ENCODE data around the gene ACTR5.

The ACTR5 gene

DNA sequence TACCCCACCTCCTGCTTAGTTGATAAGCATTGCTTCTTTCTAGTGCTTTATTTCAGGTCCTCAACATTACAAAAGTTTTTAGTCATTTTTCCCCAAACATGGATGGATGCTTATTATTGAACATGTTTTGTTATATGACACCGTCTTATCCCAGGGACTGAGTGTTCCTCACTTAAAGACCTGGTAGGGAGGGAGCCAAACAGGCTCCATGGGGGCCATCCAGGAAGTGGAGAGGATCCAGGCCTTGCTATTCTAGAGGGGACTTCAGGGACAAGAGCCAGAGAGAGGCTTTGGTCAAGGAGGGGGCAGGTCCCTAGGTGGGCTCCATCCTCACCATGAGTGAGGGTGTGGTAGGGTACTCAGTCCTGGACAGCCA lies 16.5 kb upstream of the ACTR5 start:
- no peak overlapping the region for H3K27ac ChIP-seq (ENCODE audit: low read depth, low read length)
- peaks cover 2% of the 10 kb centered on the region for H3K36me3 ChIP-seq (ENCODE audit: control insufficient read depth, insufficient read depth, low read length)
- H3K4me1 ChIP-seq (ENCODE audit: control insufficient read depth, insufficient read depth, low read length) = peaks cover 4% of the 10 kb centered on the region
- H3K27me3 ChIP-seq (ENCODE audit: control insufficient read depth, insufficient read depth, low read length) = peaks cover 61% of the 10 kb centered on the region
- no peak overlapping the region for H3K9ac ChIP-seq (ENCODE audit: low read length)
- H3K4me3 ChIP-seq (ENCODE audit: low read length) = peak overlapping the region; percentile 61

DNA sequence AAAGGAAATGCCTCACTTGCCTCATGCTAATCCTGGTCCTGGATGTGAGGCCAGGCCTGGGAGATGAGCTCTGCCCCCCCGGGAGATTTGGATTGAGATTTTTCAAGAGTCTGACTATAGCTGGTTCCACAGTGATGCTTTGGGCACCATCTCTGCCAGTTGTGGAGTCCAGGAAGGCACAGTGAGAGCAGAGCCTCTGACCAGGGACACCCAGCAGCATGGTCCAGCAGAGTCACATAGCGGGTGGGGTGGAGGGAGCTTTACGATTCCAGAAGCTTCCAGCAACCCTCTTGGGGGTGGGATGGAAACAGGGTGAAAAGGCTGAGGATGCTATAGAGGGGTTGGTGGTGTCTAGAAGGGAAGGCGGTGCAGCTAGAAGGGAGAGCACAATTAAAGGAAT lies 15.3 kb upstream of the ACTR5 start:
- Histone ChIP-seq H3K4me3 (ENCODE audit: low read length) (no peak overlapping the region), H3K27ac (ENCODE audit: low read depth, low read length) (no peak overlapping the region), H3K36me3 (ENCODE audit: control insufficient read depth, insufficient read depth, low read length) (peaks cover 2% of the 10 kb centered on the region), H3K27me3 (ENCODE audit: control insufficient read depth, insufficient read depth, low read length) (peaks cover 49% of the 10 kb centered on the region), H3K9ac (ENCODE audit: low read length) (no peak overlapping the region), H3K4me1 (ENCODE audit: control insufficient read depth, insufficient read depth, low read length) (peaks cover 4% of the 10 kb centered on the region)

DNA sequence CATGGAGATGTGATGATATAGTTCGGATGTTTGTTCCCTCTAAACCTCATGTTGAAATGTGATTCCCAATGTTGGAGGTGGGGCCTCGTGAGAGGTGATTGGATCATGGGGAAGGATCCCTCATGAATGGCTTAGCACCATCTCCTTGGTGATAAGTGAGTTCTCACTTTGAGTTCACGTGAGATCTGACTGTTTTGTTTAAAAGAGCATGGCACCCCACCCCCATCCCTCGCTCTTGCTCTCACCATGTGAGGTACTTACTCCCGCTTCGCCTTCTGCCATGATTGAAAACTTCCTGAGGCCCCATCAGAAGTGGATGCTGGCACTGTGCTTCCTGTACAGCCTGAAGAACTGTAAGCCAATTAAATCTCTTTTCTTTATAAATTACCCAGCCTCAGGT lies 13.1 kb upstream of the ACTR5 start:
- Histone ChIP-seq H3K27me3 (ENCODE audit: control insufficient read depth, insufficient read depth, low read length) (peaks cover 29% of the 10 kb centered on the region), H3K27ac (ENCODE audit: low read depth, low read length) (no peak overlapping the region), H3K36me3 (ENCODE audit: control insufficient read depth, insufficient read depth, low read length) (peaks cover 1% of the 10 kb centered on the region), H3K4me1 (ENCODE audit: control insufficient read depth, insufficient read depth, low read length) (peaks cover 4% of the 10 kb centered on the region), H3K4me3 (ENCODE audit: low read length) (no peak overlapping the region), H3K9ac (ENCODE audit: low read length) (no peak overlapping the region)

DNA sequence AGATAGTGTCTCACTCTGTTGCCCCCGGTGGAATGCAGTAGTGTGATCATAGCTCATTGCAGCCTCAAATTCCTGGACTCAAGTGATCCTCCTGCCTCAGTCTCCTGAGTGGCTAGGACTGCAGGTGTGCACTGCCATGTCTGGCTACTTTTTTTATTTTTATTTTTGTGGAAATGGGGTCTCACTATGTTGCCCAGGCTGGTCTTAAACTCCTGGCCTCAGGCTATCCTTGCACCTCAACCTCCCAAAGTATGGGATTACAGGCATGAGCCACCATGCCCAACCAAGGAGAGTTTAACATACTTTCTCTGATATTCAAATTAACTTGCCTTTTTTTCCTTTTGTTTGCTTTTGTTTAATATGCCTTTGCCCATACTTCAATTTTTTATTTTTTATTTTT lies 10.4 kb upstream of the ACTR5 start:
- no peak overlapping the region for H3K9ac ChIP-seq (ENCODE audit: low read length)
- H3K27ac ChIP-seq (ENCODE audit: low read depth, low read length) = no peak overlapping the region
- no peaks in the 10 kb centered on the region for H3K4me1 ChIP-seq (ENCODE audit: control insufficient read depth, insufficient read depth, low read length)
- no peaks in the 10 kb centered on the region for H3K36me3 ChIP-seq (ENCODE audit: control insufficient read depth, insufficient read depth, low read length)
- peaks cover 9% of the 10 kb centered on the region for H3K27me3 ChIP-seq (ENCODE audit: control insufficient read depth, insufficient read depth, low read length)
- H3K4me3 ChIP-seq (ENCODE audit: low read length) = no peak overlapping the region

DNA sequence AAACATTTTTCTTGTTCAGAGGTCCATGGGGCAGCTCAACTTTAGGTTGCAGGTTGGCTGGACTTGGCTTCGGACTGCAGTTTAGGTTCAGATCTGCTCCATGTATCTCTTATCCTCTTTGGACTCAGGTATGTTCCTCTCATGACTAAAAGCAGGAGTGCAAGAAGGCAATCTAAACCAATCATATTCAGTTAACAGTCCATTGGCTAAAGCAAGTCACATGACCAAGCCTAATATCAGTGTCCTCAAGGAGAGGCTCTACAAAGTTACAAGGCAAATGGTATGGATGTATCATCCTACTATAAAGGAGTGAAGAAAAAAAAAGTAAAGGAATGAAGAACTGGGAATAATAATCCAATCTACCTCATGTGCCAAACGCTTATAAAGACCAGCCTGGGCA lies 2.5 kb upstream of the ACTR5 start:
- Histone ChIP-seq H3K27me3 (ENCODE audit: control insufficient read depth, insufficient read depth, low read length) (no peaks in the 10 kb centered on the region), H3K36me3 (ENCODE audit: control insufficient read depth, insufficient read depth, low read length) (no peaks in the 10 kb centered on the region), H3K27ac (ENCODE audit: low read depth, low read length) (no peak overlapping the region), H3K4me3 (ENCODE audit: low read length) (no peak overlapping the region), H3K9ac (ENCODE audit: low read length) (no peak overlapping the region), H3K4me1 (ENCODE audit: control insufficient read depth, insufficient read depth, low read length) (peaks cover 4% of the 10 kb centered on the region)

DNA sequence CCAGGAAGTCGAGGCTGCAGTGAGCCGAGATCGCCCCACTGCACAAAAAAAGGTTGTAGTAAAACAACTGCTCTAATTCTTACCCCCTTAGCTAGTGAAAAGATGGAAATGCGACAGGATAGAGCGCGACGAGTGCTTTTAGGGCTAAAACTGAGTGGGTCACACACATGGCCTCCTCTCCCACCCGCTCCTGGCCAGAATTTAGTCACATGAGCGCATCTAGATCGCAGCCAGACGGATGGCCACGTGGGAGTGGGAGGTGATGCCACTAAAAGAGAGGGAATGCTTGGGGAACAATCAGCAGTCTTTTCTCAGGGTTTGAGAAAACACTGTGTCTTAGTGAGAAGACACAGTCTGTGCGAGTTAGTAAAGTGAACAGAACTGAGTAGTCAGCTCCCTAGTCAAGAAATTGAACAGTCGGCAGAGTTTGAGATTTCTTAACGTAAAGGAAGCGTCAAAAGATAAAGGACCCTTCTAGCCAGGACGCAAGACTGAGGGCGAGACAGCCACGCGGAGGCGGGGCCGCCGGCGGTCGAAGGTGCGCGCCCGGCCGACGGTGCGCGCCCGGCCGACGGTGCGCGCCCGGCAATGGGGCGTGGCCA lies 664 bp upstream of the ACTR5 start:
- peaks cover 2% of the 10 kb centered on the region for H3K36me3 ChIP-seq (ENCODE audit: control insufficient read depth, insufficient read depth, low read length)
- no peaks in the 10 kb centered on the region for H3K27me3 ChIP-seq (ENCODE audit: control insufficient read depth, insufficient read depth, low read length)
- H3K9ac ChIP-seq (ENCODE audit: low read length) = peak overlapping the region; percentile 45
- H3K4me3 ChIP-seq (ENCODE audit: low read length) = peak overlapping the region; percentile 73
- H3K4me1 ChIP-seq (ENCODE audit: control insufficient read depth, insufficient read depth, low read length) = peaks cover 4% of the 10 kb centered on the region
- peak overlapping the region; percentile 50 for H3K27ac ChIP-seq (ENCODE audit: low read depth, low read length)

DNA sequence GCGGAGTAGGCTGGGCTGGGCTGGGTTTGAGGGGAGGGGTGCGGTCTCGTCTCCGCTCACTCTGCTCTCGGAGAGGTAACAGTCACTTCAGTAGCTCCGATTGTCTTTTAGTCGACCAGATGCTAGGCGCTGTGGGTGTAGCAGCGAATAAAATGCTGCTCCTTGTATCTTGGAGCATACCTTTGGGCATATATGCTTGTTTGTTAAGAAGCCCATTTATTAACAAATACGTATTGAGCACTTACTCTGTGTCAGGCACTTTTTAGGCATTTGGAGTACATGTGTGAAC lies 545 bp downstream of the ACTR5 start:
- Histone ChIP-seq H3K36me3 (ENCODE audit: control insufficient read depth, insufficient read depth, low read length) (peaks cover 2% of the 10 kb centered on the region), H3K27ac (ENCODE audit: low read depth, low read length) (peak overlapping the region; percentile 92), H3K27me3 (ENCODE audit: control insufficient read depth, insufficient read depth, low read length) (no peaks in the 10 kb centered on the region), H3K4me1 (ENCODE audit: control insufficient read depth, insufficient read depth, low read length) (peaks cover 4% of the 10 kb centered on the region), H3K9ac (ENCODE audit: low read length) (peak overlapping the region; percentile 43), H3K4me3 (ENCODE audit: low read length) (peak overlapping the region; percentile 69)

DNA sequence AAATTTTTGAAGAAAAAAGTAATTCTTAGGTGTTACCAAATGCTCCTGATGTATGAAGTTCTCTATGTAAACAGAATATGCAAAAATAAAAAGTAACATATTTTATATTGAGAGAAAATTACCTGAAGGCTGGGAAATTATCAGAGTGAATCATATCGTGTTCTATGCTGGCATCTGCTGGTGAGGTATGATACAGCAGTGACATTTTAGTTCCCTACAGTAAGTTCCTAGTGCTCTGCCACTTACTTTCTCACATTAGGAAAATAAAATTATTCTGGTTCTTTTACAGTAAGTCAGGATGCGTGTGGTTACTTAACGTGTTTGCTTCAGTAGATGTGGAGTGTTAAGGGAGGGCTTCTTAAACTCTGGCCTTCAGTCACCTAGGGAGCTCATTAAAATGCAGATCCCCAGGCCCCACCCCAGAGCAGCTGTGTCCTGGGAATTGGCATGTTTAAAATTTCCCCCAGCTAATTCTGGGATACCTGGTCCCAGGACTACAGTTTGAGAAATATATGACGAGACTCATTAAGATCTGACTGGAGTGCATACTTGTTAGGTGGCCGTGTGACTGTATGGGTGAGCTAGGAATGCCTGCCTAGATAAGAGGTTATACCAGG lies 3.2 kb downstream of the ACTR5 start:
- H3K27ac ChIP-seq (ENCODE audit: low read depth, low read length) = no peak overlapping the region
- H3K4me1 ChIP-seq (ENCODE audit: control insufficient read depth, insufficient read depth, low read length) = peaks cover 4% of the 10 kb centered on the region
- H3K27me3 ChIP-seq (ENCODE audit: control insufficient read depth, insufficient read depth, low read length) = no peaks in the 10 kb centered on the region
- no peak overlapping the region for H3K4me3 ChIP-seq (ENCODE audit: low read length)
- H3K9ac ChIP-seq (ENCODE audit: low read length) = no peak overlapping the region
- peaks cover 16% of the 10 kb centered on the region for H3K36me3 ChIP-seq (ENCODE audit: control insufficient read depth, insufficient read depth, low read length)

DNA sequence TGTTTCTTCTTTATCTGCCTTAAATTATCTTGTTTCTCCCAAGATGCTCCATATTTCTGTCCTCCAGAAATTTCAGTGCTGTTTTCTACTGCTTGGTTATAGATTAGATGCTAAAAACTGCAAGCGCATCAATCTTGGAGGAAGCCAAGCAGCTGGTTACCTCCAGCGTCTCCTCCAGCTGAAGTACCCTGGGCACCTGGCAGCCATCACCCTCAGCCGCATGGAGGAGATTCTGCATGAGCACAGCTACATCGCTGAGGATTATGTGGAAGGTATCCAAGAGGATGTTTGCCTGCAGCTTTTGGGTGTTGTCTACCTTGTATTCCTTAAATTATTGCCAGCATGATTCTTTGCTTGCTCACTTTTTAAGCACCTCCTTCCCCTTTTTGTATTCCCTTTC lies 3.8 kb downstream of the ACTR5 start:
- no peaks in the 10 kb centered on the region for H3K27me3 ChIP-seq (ENCODE audit: control insufficient read depth, insufficient read depth, low read length)
- no peak overlapping the region for H3K27ac ChIP-seq (ENCODE audit: low read depth, low read length)
- no peak overlapping the region for H3K4me3 ChIP-seq (ENCODE audit: low read length)
- H3K9ac ChIP-seq (ENCODE audit: low read length) = no peak overlapping the region
- H3K4me1 ChIP-seq (ENCODE audit: control insufficient read depth, insufficient read depth, low read length) = peaks cover 4% of the 10 kb centered on the region
- H3K36me3 ChIP-seq (ENCODE audit: control insufficient read depth, insufficient read depth, low read length) = peaks cover 16% of the 10 kb centered on the region

DNA sequence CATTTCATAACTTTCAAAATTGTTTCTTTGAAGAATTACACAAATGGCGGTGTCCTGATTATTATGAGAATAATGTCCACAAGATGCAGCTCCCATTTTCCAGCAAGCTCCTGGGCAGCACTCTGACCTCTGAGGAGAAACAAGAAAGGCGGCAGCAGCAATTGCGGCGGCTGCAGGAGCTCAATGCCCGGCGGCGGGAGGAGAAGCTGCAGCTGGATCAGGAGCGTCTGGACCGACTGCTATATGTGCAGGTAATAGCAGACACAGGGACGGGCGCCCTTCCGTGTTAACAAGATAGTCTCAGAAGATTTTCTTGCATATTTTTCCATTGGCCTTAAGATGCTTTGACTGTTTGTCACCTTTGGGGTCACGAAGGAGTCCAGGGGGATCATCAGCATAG lies 6.7 kb downstream of the ACTR5 start:
- Histone ChIP-seq H3K4me1 (ENCODE audit: control insufficient read depth, insufficient read depth, low read length) (no peaks in the 10 kb centered on the region), H3K27me3 (ENCODE audit: control insufficient read depth, insufficient read depth, low read length) (no peaks in the 10 kb centered on the region), H3K4me3 (ENCODE audit: low read length) (no peak overlapping the region), H3K9ac (ENCODE audit: low read length) (no peak overlapping the region), H3K36me3 (ENCODE audit: control insufficient read depth, insufficient read depth, low read length) (peaks cover 22% of the 10 kb centered on the region), H3K27ac (ENCODE audit: low read depth, low read length) (no peak overlapping the region)

DNA sequence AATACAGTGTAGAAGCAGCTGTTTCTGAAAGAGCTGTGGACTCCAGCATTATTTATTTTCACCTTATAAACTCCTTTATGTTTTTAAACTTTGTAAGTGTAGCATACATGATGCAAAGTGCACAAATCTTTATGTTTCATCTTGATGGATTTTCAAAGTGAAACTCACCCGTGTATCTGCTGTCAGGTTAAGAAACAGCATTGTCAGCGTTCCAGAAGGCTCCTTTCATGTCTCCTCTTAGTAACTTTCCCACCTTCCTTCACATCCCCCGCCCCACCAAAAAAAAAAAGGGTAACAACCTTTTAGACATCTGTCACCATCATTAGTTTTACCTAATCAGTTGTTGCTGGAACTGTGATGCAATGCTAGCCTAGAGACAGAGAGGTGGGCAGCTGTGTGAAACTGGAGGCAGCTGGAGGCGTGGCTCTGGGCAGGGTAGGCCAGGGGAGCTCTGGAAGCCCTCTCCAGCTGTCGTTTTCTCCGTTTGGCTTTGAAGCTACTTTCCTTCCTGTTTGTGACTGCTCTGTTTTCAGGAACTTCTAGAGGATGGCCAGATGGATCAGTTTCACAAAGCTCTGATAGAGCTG lies 7.2 kb downstream of the ACTR5 start:
- Histone ChIP-seq H3K27me3 (ENCODE audit: control insufficient read depth, insufficient read depth, low read length) (no peaks in the 10 kb centered on the region), H3K36me3 (ENCODE audit: control insufficient read depth, insufficient read depth, low read length) (peaks cover 24% of the 10 kb centered on the region), H3K27ac (ENCODE audit: low read depth, low read length) (no peak overlapping the region), H3K4me3 (ENCODE audit: low read length) (no peak overlapping the region), H3K9ac (ENCODE audit: low read length) (no peak overlapping the region), H3K4me1 (ENCODE audit: control insufficient read depth, insufficient read depth, low read length) (no peaks in the 10 kb centered on the region)

DNA sequence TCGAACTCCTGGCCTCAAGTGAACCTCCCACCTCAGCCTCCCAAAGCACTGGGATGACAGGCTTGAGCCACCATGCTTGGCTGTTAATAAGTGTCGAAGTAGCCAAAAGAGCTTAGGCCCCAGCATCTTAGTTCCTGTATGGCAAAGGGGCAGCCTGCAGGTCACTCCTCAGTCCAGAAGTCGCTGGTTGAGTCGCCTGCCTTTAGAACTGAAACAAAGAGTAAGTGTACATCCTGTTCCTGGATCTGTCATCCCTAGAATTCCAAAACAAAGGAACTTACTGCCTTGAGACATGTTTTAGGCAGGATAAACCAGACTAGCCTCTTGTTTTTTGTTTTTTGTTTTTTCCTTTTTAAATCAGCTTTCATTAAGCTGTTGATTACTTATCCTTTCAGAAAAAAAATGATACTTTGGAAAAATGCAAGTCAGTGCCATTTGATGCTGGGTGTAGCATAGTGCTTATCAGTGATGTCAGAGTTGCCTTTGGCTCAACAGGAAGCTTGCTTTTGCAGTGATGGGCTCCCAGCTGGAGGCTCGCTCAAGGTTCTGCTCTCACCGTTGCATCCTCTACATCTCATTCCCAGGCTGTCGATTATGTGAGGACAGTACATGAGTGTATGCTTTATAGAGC lies 9.0 kb downstream of the ACTR5 start:
- Histone ChIP-seq H3K4me1 (ENCODE audit: control insufficient read depth, insufficient read depth, low read length) (no peaks in the 10 kb centered on the region), H3K27ac (ENCODE audit: low read depth, low read length) (no peak overlapping the region), H3K36me3 (ENCODE audit: control insufficient read depth, insufficient read depth, low read length) (peaks cover 27% of the 10 kb centered on the region), H3K27me3 (ENCODE audit: control insufficient read depth, insufficient read depth, low read length) (no peaks in the 10 kb centered on the region), H3K4me3 (ENCODE audit: low read length) (no peak overlapping the region), H3K9ac (ENCODE audit: low read length) (no peak overlapping the region)

DNA sequence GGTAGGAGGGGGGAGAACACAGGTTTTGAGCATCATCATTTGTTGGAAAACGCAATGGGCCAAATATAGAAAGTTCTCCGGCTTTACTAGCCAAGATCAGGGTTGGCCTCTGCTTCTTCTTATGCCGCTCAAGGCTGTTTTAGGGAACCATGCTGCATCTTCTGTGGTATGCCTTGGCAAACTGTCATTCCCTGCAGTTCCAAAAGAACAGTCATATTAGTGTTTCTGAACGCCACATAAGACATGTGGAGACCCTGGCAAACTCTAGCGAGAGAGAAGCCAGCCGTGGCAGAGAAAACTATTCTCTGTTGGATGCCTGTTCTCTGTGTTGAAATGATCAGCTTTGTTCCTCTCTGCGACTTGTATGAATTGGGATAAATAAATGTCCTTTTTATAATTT lies 10.8 kb downstream of the ACTR5 start:
- peaks cover 27% of the 10 kb centered on the region for H3K36me3 ChIP-seq (ENCODE audit: control insufficient read depth, insufficient read depth, low read length)

More for the DNA sequence above, 10.8 kb downstream of the ACTR5 start:
- Histone ChIP-seq H3K27ac (ENCODE audit: low read depth, low read length) (no peak overlapping the region), H3K4me1 (ENCODE audit: control insufficient read depth, insufficient read depth, low read length) (no peaks in the 10 kb centered on the region), H3K4me3 (ENCODE audit: low read length) (no peak overlapping the region), H3K9ac (ENCODE audit: low read length) (no peak overlapping the region), H3K27me3 (ENCODE audit: control insufficient read depth, insufficient read depth, low read length) (no peaks in the 10 kb centered on the region)

Measured in rectal smooth muscle tissue (tissue), 1 donor.